Vein endothelial cell (primary cell): ENCODE results near the gene FAM161B. TPM values are rescaled to one million over a fixed set of nuclear protein-coding genes. Genes with fewer than 3 reads are reported as not detected.

Experiments
- small RNA-seq: library from RNA; depleted of rRNA; stranded (forward); fragments of <200 nt; gene quantifications from one replicate; pipeline ENCODE3, GENCODE V24; 2012
- total RNA-seq: library from RNA; depleted of rRNA; stranded (reverse); fragments of >200 nt; gene quantifications from 2 replicates; pipeline ENCODE4 v1.2.3, GENCODE V29; 2012

Gene FAM161B
- 3.3 and 3.9 TPM in 2 replicates for total RNA-seq

GRCh38 chr14:73949752-73950734, at the start of gene FAM161B, which contains the start of gene COQ6:
Gene FAM161B (minus strand): TSS chr14:73950094. CDS start chr14:73950026, 68 bp downstream.
Gene COQ6 (plus strand): TSS chr14:73950302. CDS start chr14:73950333, 31 bp downstream.

GRCh38 chr14:73886449-73887317, 63.2 kb downstream of the FAM161B start, which contains the start of gene ZNF410:
Gene ZNF410 (plus strand): TSS chr14:73886859. CDS start chr14:73892176, 5,317 bp downstream.

Small RNA genes within 50 kb of the gene (small RNA-seq; reads per million reads assigned to genes)
- not detected for gene RF00019

Other genes with a start within 250 kb of the FAM161B start
- gene PNMA1, start 235.7 kb downstream of the FAM161B start, total RNA-seq, result 43.4 and 46.1 TPM in 2 replicates
- gene PTGR2, start 98.3 kb downstream of the FAM161B start, total RNA-seq, result 2.3 and 3.9 TPM in 2 replicates
- gene ZNF410, start 63.2 kb downstream of the FAM161B start, total RNA-seq, result 52.9 and 62.5 TPM in 2 replicates
- 16.3 and 17.8 TPM in 2 replicates for gene COQ6, start 208 bp upstream of the FAM161B start, total RNA-seq
- gene ENTPD5, start 69.2 kb upstream of the FAM161B start, total RNA-seq, result 11.8 and 12.9 TPM in 2 replicates
- gene BBOF1, start 69.3 kb upstream of the FAM161B start, total RNA-seq, result 1.6 and 2.6 TPM in 2 replicates
- 13.9 and 24.5 TPM in 2 replicates for gene ALDH6A1, start 134.4 kb upstream of the FAM161B start, total RNA-seq
- 6.1 and 6.9 TPM in 2 replicates for gene LIN52, start 134.9 kb upstream of the FAM161B start, total RNA-seq